GM12878 (cell line): ENCODE data around the gene CREB5. TPM values are rescaled to one million over a fixed set of nuclear protein-coding genes. Genes with fewer than 3 reads are reported as not detected.

ENCODE experiments used
- ATAC-seq: fragments of 200-7000 bp; cut with Tn5 transposase; 3 replicates; pipeline ENCODE4 v1.9.1; 2020; ENCODE audit warnings: mild to moderate bottlenecking, moderate library complexity
- BruUV-seq: library from RNA; stranded (reverse); fragments of 400-500 nt; replicated peaks from 2 replicates; lab custom pipeline; 2021; lab: Mats Ljungman, UMichigan
- CTCF ChIA-PET: fragments of 300-600 bp; sonication (Branson Sonifier 250); formaldehyde crosslinking; extraction: SDS; loops from one replicate; lab custom pipeline; 2021; ENCODE audit warnings: inconsistent platforms; lab: Yijun Ruan, JAX
- POLR2A ChIA-PET: fragments of 350-600 bp; formaldehyde crosslinking; extraction: SDS; loops from one replicate; lab custom pipeline; 2021; ENCODE audit warnings: inconsistent platforms; lab: Charles Lee
- RAD21 ChIA-PET: fragments of 300-600 bp; sonication (Branson Sonifier 250); formaldehyde crosslinking; loops from one replicate; lab custom pipeline; 2023; ENCODE audit warnings: antibody characterized with exemption; ENCODE audit not compliant: unreplicated experiment; lab: Charles Lee
- SMC1A ChIA-PET: fragments of 300-600 bp; sonication (Branson Sonifier 250); formaldehyde crosslinking; loops from one replicate; lab custom pipeline; 2023; ENCODE audit not compliant: unreplicated experiment, uncharacterized antibody; lab: Charles Lee
- DNase-seq: peaks from one replicate; pipeline ENCODE4 v3.0.0-alpha.2; 2011; ENCODE audit warnings: low read depth, low spot score
- FAIRE-seq: peaks from 3 replicates; lab custom pipeline; 2011; peaks lifted over from hg19 to GRCh38; lab: Jason Lieb, UNC
- H2AFZ ChIP-seq: 2 replicates; pipeline ENCODE4 v1.6.0; 2011; ENCODE audit warnings: low read depth, low read length, control low read depth; ENCODE audit not compliant: control insufficient read depth
- H3K27ac ChIP-seq: 2 replicates; pipeline ENCODE4 v1.5.1; 2011; ENCODE audit warnings: control low read depth; ENCODE audit not compliant: control insufficient read depth, insufficient read depth
- H3K27me3 ChIP-seq, 2 experiments: replicated peaks in 1 of 2; 2 replicates each; pipeline versions ENCODE4 v1.6.0 to v1.6.1; 2011; ENCODE audit warnings: low read length in 1 of 2; ENCODE audit not compliant: control insufficient read depth in 2 of 2, insufficient read depth in 2 of 2
- H3K36me3 ChIP-seq, 2 experiments: 2 replicates each; pipeline ENCODE4 v1.5.1; 2011; ENCODE audit warnings: low read length in 1 of 2; ENCODE audit not compliant: control insufficient read depth in 2 of 2, insufficient read depth in 2 of 2
- H3K4me1 ChIP-seq: 2 replicates; pipeline ENCODE4 v1.6.1; 2011; ENCODE audit warnings: mild to moderate bottlenecking, low read length, moderate library complexity, mixed read lengths; ENCODE audit not compliant: control insufficient read depth, insufficient read depth
- H3K4me2 ChIP-seq: 2 replicates; pipeline ENCODE4 v1.6.0; 2011; ENCODE audit warnings: control low read depth; ENCODE audit not compliant: control insufficient read depth, insufficient read depth
- H3K4me3 ChIP-seq: fragments of 200-600 bp; sonication (generic); 2 replicates; pipeline ENCODE4 v1.5.1; 2016
- H3K79me2 ChIP-seq: 2 replicates; pipeline ENCODE4 v1.6.0; 2011; ENCODE audit warnings: low read length; ENCODE audit not compliant: control insufficient read depth, insufficient read depth
- H3K9ac ChIP-seq: 2 replicates; pipeline ENCODE4 v1.8.0; 2011; ENCODE audit warnings: low read length, control low read depth, mixed read lengths; ENCODE audit not compliant: control insufficient read depth, insufficient read depth
- H3K9me3 ChIP-seq: replicated peaks from 3 replicates; pipeline ENCODE4 v1.5.1; 2011; ENCODE audit warnings: mild to moderate bottlenecking, low read length; ENCODE audit not compliant: control insufficient read depth, insufficient read depth
- H4K20me1 ChIP-seq: 2 replicates; pipeline ENCODE4 v1.6.0; 2011; ENCODE audit not compliant: control insufficient read depth, insufficient read depth
- BCL3 ChIP-seq: IDR thresholded peaks from 2 replicates; pipeline ENCODE4 v1.6.1; 2011; ENCODE audit warnings: borderline replicate concordance, low read depth, mild to moderate bottlenecking, moderate library complexity, low read length; ENCODE audit not compliant: insufficient read depth, poor library complexity, severe bottlenecking
- BMI1 ChIP-seq: fragments of 450-650 bp; IDR thresholded peaks from 2 replicates; pipeline ENCODE4 v1.6.1; 2016; ENCODE audit warnings: mild to moderate bottlenecking, moderate library complexity, borderline replicate concordance
- IRF4 ChIP-seq: IDR thresholded peaks from 2 replicates; pipeline ENCODE4 v1.6.1; 2011; ENCODE audit warnings: low read depth, low read length
- MAX ChIP-seq: IDR thresholded peaks from 2 replicates; pipeline ENCODE4 v1.6.1; 2012; ENCODE audit warnings: low read depth, low read length, improper control_type of control experiment
- MLLT1 ChIP-seq: fragments of 450-650 bp; IDR thresholded peaks from 2 replicates; pipeline ENCODE4 v1.6.1; 2016; ENCODE audit warnings: mild to moderate bottlenecking
- NR2C2 ChIP-seq: IDR thresholded peaks from 2 replicates; pipeline ENCODE4 v1.6.1; 2011; ENCODE audit warnings: borderline replicate concordance, low read depth; ENCODE audit not compliant: control insufficient read depth, insufficient read length
- NR2F1 ChIP-seq: fragments of 450-650 bp; conservative IDR thresholded peaks from 2 replicates; pipeline ENCODE4 v1.6.1; 2017; ENCODE audit warnings: mild to moderate bottlenecking
- PAX5 ChIP-seq: IDR thresholded peaks from 2 replicates; pipeline ENCODE4 v1.6.1; 2011; ENCODE audit warnings: low read depth, low read length, borderline replicate concordance
- RB1 ChIP-seq: fragments of 450-650 bp; formaldehyde crosslinking; IDR thresholded peaks from 2 replicates; pipeline ENCODE4 v1.6.1; 2017; ENCODE audit warnings: mild to moderate bottlenecking, borderline replicate concordance
- SIX5 ChIP-seq: IDR thresholded peaks from 2 replicates; pipeline ENCODE4 v1.6.1; 2011; ENCODE audit warnings: mild to moderate bottlenecking, low read depth, low read length, moderate library complexity; ENCODE audit not compliant: severe bottlenecking
- SMAD1 ChIP-seq: fragments of 450-650 bp; IDR thresholded peaks from 2 replicates; pipeline ENCODE4 v1.6.1; 2018; ENCODE audit warnings: mild to moderate bottlenecking, low read depth; ENCODE audit not compliant: partially characterized antibody
- SMC3 ChIP-seq: IDR thresholded peaks from 2 replicates; pipeline ENCODE4 v1.6.1; 2011; ENCODE audit warnings: low read length, improper control_type of control experiment, borderline replicate concordance
- SP1 ChIP-seq: IDR thresholded peaks from one replicate; pipeline ENCODE4 v1.6.1; 2011; ENCODE audit warnings: low read depth, low read length
- TAF1 ChIP-seq: IDR thresholded peaks from 2 replicates; pipeline ENCODE4 v1.6.1; 2011; ENCODE audit warnings: mild to moderate bottlenecking, low read depth, low read length, borderline replicate concordance
- ZNF274 ChIP-seq: IDR thresholded peaks from one replicate; pipeline ENCODE4 v1.8.0; 2011; ENCODE audit not compliant: insufficient read length, insufficient read depth
- ZSCAN29 ChIP-seq: fragments of 450-650 bp; IDR thresholded peaks from 2 replicates; pipeline ENCODE4 v1.6.1; 2017; ENCODE audit warnings: mild to moderate bottlenecking, moderate library complexity
- WGBS: methylation state at CpG from one replicate; pipeline ENCODE4 v1.1.6; 2016; ENCODE audit warnings: low lambda C conversion rate; ENCODE audit not compliant: insufficient replicate concordance, insufficient coverage; ENCODE audit errors: missing lambda C conversion rate; 5-methylcytosine and 5-hydroxymethylcytosine counted together
- in situ Hi-C: fragments of 300-500 bp; cut with MboI; formaldehyde crosslinking; loops from 9 replicates; pipeline ENCODE4 v1.14.3; 2018; ENCODE audit warnings: mixed read lengths
- intact Hi-C: fragments of 100-400 bp; cut with micrococcal nuclease; formaldehyde crosslinking; loops from one replicate; pipeline ENCODE4 v1.14.2; 2022; ENCODE audit not compliant: unreplicated experiment
- polyA plus RNA-seq, 11 experiments: library from polyadenylated mRNA; depleted of rRNA in 4 of 11; unstranded in 6 of 11; stranded (reverse) in 5 of 11; fragments of >200 nt; fragmentation: Nextera tagmentation in 4 of 11; fragmentation: Illumina TruSeq in 1 of 11; extraction: Ambion mirVana in 4 of 11; extraction: Trizol in 1 of 11; gene quantifications; 1 replicate in 1 of 11; 2 replicates in 10 of 11; pipeline versions ENCODE4 v1.2.1 to v1.2.3, GENCODE V29; 2011 to 2016; ENCODE audit warnings: inconsistent platforms in 2 of 11, missing spikeins in 2 of 11, low read depth in 1 of 11
- total RNA-seq, 4 experiments: library from RNA; depleted of rRNA in 3 of 4; stranded (reverse); fragments of >200 nt in 3 of 4; fragmentation: Illumina TruSeq in 1 of 4; extraction: Trizol in 1 of 4; gene quantifications; 2 replicates each; pipeline versions ENCODE4 v1.2.1 to v1.2.3, GENCODE V29; 2013 to 2021

The CREB5 gene
- total and polyA plus RNA-seq, 10 of the 15 experiments (the other 5 are each of a cell fraction or from before 2014, with no cell fraction given), result 12.9 to 74.1 (median 53.0) TPM

- DNase-seq (no peak), FAIRE-seq (no peak), ATAC-seq (no peak)
- intact Hi-C loops, result loop anchor here (1.0 to 5.0 kb wide), 4 partner anchors 147 to 329 kb away; no protein-coding TSS in a partner anchor
- TF ChIP-seq PAX5, result no peak
- no peak for TF ChIP-seq SIX5
- no peak for TF ChIP-seq MLLT1
- no peak for TF ChIP-seq NR2C2
- TF ChIP-seq SP1, result no peak
- no peak for TF ChIP-seq ZNF274
- TF ChIP-seq RB1, result no peak
- no peak for TF ChIP-seq TAF1
- no peak for TF ChIP-seq MAX
- TF ChIP-seq BMI1, result no peak
- no peak for TF ChIP-seq IRF4
- no peak for TF ChIP-seq SMAD1
- no peak for TF ChIP-seq SMC3
- no peak for TF ChIP-seq NR2F1
- TF ChIP-seq BCL3, result no peak
- TF ChIP-seq ZSCAN29, result no peak
- in situ Hi-C loops, result loop anchor here (10.0 kb wide), 1 partner anchor 231 kb away; no protein-coding TSS in a partner anchor
- CTCF ChIA-PET, result interaction anchor here (0.8 to 2.7 kb wide), 24 partner anchors 13 to 248 kb away, joined by 3 to 20 read pairs (median 4); partner anchors contain the start of gene CREB5
- Histone ChIP-seq H3K9me3 (no peaks in the 10 kb centered on the region), H3K4me3 (no peak overlapping the region), H3K27ac (no peak overlapping the region), H3K79me2 (no peaks in the 10 kb centered on the region), H4K20me1 (no peaks in the 10 kb centered on the region), H2AFZ (no peak overlapping the region), H3K27me3 (no peaks in the 10 kb centered on the region), H3K9ac (no peak overlapping the region), H3K36me3 (peaks cover 0 to 4% of the 10 kb centered on the region in 2 experiments; a peak in 2 of 4 replicates), H3K4me2 (no peak overlapping the region), H3K4me1 (peaks cover 3% of the 10 kb centered on the region; the same call in 1 of the 2 replicates)
- WGBS, result 0% methylated on average over 1 of the region's 1 CpG
- no TSS peak for BruUV-seq
- RAD21 ChIA-PET, result interaction anchor here (0.8 to 1.2 kb wide), 11 partner anchors 14 to 268 kb away, joined by 3 to 5 read pairs (median 4); no protein-coding TSS in a partner anchor
- SMC1A ChIA-PET, result interaction anchor here (0.6 to 2.6 kb wide), 26 partner anchors 8 to 238 kb away, joined by 3 to 16 read pairs (median 4); partner anchors contain the start of gene CREB5
- POLR2A ChIA-PET, result interaction anchor here (1.5 kb wide), 1 partner anchor 50 kb away, joined by 4 read pairs; no protein-coding TSS in a partner anchor
Observed at GRCh38 chr7:28626221-28626620, 213.9 kb downstream of the CREB5 start.
